Hepatocyte (in vitro differentiated cells): ENCODE results near the gene PRKAR2A. TPM values are rescaled to one million over a fixed set of nuclear protein-coding genes. Genes with fewer than 3 reads are reported as not detected.

Source experiments
- DNase-seq: peaks from one replicate; pipeline ENCODE4 v3.0.0-alpha.2; 2016; ENCODE audit warnings: low spot score
- H2AFZ ChIP-seq: fragments of 200-600 bp; sonication (generic); 2 replicates; pipeline ENCODE4 v1.6.0; 2016; ENCODE audit warnings: antibody characterized with exemption, mild to moderate bottlenecking
- H3K27ac ChIP-seq: fragments of 200-600 bp; sonication (generic); 2 replicates; pipeline ENCODE4 v1.5.1; 2016; ENCODE audit warnings: mild to moderate bottlenecking
- H3K27me3 ChIP-seq: fragments of 200-600 bp; sonication (generic); 2 replicates; pipeline ENCODE4 v1.6.1; 2016
- H3K36me3 ChIP-seq: fragments of 200-600 bp; sonication (generic); replicated peaks from 2 replicates; pipeline ENCODE4 v1.5.1; 2016; ENCODE audit warnings: low read depth; ENCODE audit not compliant: insufficient read depth
- H3K4me1 ChIP-seq: fragments of 200-600 bp; sonication (generic); 2 replicates; pipeline ENCODE4 v1.5.1; 2016; ENCODE audit warnings: mild to moderate bottlenecking, moderate library complexity; ENCODE audit not compliant: insufficient read depth
- H3K4me2 ChIP-seq: fragments of 200-600 bp; sonication (generic); 2 replicates; pipeline ENCODE4 v1.6.0; 2016
- H3K4me3 ChIP-seq: fragments of 200-600 bp; sonication (generic); 2 replicates; pipeline ENCODE4 v1.5.1; 2016; ENCODE audit warnings: mild to moderate bottlenecking
- H3K79me2 ChIP-seq: fragments of 200-600 bp; sonication (generic); 2 replicates; pipeline ENCODE4 v1.6.0; 2017; ENCODE audit warnings: mild to moderate bottlenecking
- H3K9me2 ChIP-seq: fragments of 200-600 bp; sonication (generic); replicated peaks from 2 replicates; pipeline ENCODE4 v1.6.0; 2017; ENCODE audit warnings: mild to moderate bottlenecking; ENCODE audit not compliant: insufficient read depth
- H3K9me3 ChIP-seq: fragments of 200-600 bp; sonication (generic); 2 replicates; pipeline ENCODE4 v1.5.1; 2016; ENCODE audit warnings: low read depth, mild to moderate bottlenecking
- H4K20me1 ChIP-seq: fragments of 200-600 bp; sonication (generic); 2 replicates; pipeline ENCODE4 v1.6.0; 2016; ENCODE audit warnings: mild to moderate bottlenecking; ENCODE audit not compliant: insufficient read depth, poor library complexity, severe bottlenecking
- CTCF ChIP-seq: fragments of 200-600 bp; sonication (generic); IDR thresholded peaks from 2 replicates; pipeline ENCODE4 v1.5.1; 2016; ENCODE audit warnings: antibody characterized with exemption, mild to moderate bottlenecking; ENCODE audit not compliant: poor library complexity
- EZH2 ChIP-seq: fragments of 200-600 bp; sonication (generic); IDR thresholded peaks from 2 replicates; pipeline ENCODE4 v1.6.1; 2016; ENCODE audit warnings: antibody characterized with exemption, mild to moderate bottlenecking, borderline replicate concordance
- EZH2phosphoT487 ChIP-seq: fragments of 200-600 bp; sonication (generic); IDR thresholded peaks from one replicate; pipeline ENCODE4 v1.6.1; 2018; ENCODE audit warnings: antibody characterized with exemption, mild to moderate bottlenecking, low read depth, moderate library complexity; ENCODE audit not compliant: unreplicated experiment, severe bottlenecking
- WGBS: methylation state at CpG from one replicate; pipeline ENCODE4 v1.1.6; 2016; ENCODE audit warnings: low lambda C conversion rate; ENCODE audit errors: missing lambda C conversion rate; 5-methylcytosine and 5-hydroxymethylcytosine counted together
- polyA plus RNA-seq: library from polyadenylated mRNA; unstranded; fragments of >200 nt; fragmentation: Nextera tagmentation; extraction: Ambion mirVana; gene quantifications from 2 replicates; pipeline ENCODE4 v1.2.1, GENCODE V29; 2016
- total RNA-seq: library from RNA; depleted of rRNA; stranded (reverse); fragments of >200 nt; gene quantifications from 2 replicates; pipeline ENCODE4 v1.2.3, GENCODE V29; 2014

PRKAR2A gene
- total and polyA plus RNA-seq, 2 experiments from 2014 or later = 9.0 to 33.9 TPM

- Histone ChIP-seq H3K9me3 (no peaks in the 10 kb centered on the region), H3K27ac (no peak overlapping the region), H3K36me3 (no peaks in the 10 kb centered on the region), H3K79me2 (peaks cover 100% of the 10 kb centered on the region), H3K9me2 (no peaks in the 10 kb centered on the region), H3K4me1 (no peaks in the 10 kb centered on the region), H3K27me3 (no peaks in the 10 kb centered on the region), H2AFZ (no peak overlapping the region), H3K4me2 (no peak overlapping the region), H3K4me3 (no peak overlapping the region), H4K20me1 (peaks cover 100% of the 10 kb centered on the region)
- no peak for TF ChIP-seq EZH2
- no peak for TF ChIP-seq CTCF
- no peak for TF ChIP-seq EZH2phosphoT487
- 91% methylated on average over 6 of the region's 6 CpGs for WGBS
- DNase-seq = no peak
These were observed 145.3 kb downstream of the PRKAR2A start for GRCh38 chr3:48702320-48702920.

- no peak overlapping the region for H3K4me2 ChIP-seq
These were observed 146.8 kb downstream of the PRKAR2A start for GRCh38 chr3:48700731-48701405.

GRCh38 chr3:48698891-48699290 is 148.8 kb downstream of the PRKAR2A start:
- TF ChIP-seq CTCF (no peak), EZH2phosphoT487 (no peak), EZH2 (no peak)
- Histone ChIP-seq H3K4me3 (no peak overlapping the region), H3K27ac (no peak overlapping the region), H3K4me2 (no peak overlapping the region), H3K79me2 (peaks cover 99% of the 10 kb centered on the region), H3K27me3 (no peaks in the 10 kb centered on the region), H4K20me1 (peaks cover 100% of the 10 kb centered on the region), H3K4me1 (peaks cover 28% of the 10 kb centered on the region), H3K36me3 (no peaks in the 10 kb centered on the region), H3K9me2 (no peaks in the 10 kb centered on the region), H2AFZ (no peak overlapping the region), H3K9me3 (no peaks in the 10 kb centered on the region)
- DNase-seq = no peak
- WGBS = 94% methylated on average over 8 of the region's 8 CpGs

More at GRCh38 chr3:48700731-48701405, 146.8 kb downstream of the PRKAR2A start:
- H3K9me3 ChIP-seq = no peaks in the 10 kb centered on the region
- H3K4me1 ChIP-seq = peaks cover 8% of the 10 kb centered on the region
- TF ChIP-seq EZH2 = no peak
- no peak for TF ChIP-seq EZH2phosphoT487
- no peak for TF ChIP-seq CTCF
- WGBS = 95% methylated on average over 11 of the region's 11 CpGs
- DNase-seq = no peak
- H3K36me3 ChIP-seq = no peaks in the 10 kb centered on the region
- H3K9me2 ChIP-seq = no peaks in the 10 kb centered on the region
- no peak overlapping the region for H3K4me3 ChIP-seq
- H2AFZ ChIP-seq = no peak overlapping the region
- no peaks in the 10 kb centered on the region for H3K27me3 ChIP-seq
- H3K27ac ChIP-seq = no peak overlapping the region
- H4K20me1 ChIP-seq = peaks cover 100% of the 10 kb centered on the region
- peaks cover 100% of the 10 kb centered on the region for H3K79me2 ChIP-seq
